Measurements from ENCODE around the gene OR2F1. TPM values are rescaled to one million over a fixed set of nuclear protein-coding genes. Genes with fewer than 3 reads are reported as not detected.

The OR2F1 gene
- total RNA-seq, 2 donors from 2014 or later: not detected

GRCh38 chr7:143987513-143987912 lies 32.9 kb downstream of the OR2F1 start:
- H3K27me3 ChIP-seq: no peaks in the 10 kb centered on the region
- no peaks in the 10 kb centered on the region for H3K9me3 ChIP-seq
- H3K36me3 ChIP-seq (replicated peaks in 1 of 2; ENCODE audit: insufficient read depth in 1 of 2, low read depth in 2 of 2): no peaks in the 10 kb centered on the region
- no peaks in the 10 kb centered on the region for H3K4me1 ChIP-seq
- TF ChIP-seq, protein P1, sequence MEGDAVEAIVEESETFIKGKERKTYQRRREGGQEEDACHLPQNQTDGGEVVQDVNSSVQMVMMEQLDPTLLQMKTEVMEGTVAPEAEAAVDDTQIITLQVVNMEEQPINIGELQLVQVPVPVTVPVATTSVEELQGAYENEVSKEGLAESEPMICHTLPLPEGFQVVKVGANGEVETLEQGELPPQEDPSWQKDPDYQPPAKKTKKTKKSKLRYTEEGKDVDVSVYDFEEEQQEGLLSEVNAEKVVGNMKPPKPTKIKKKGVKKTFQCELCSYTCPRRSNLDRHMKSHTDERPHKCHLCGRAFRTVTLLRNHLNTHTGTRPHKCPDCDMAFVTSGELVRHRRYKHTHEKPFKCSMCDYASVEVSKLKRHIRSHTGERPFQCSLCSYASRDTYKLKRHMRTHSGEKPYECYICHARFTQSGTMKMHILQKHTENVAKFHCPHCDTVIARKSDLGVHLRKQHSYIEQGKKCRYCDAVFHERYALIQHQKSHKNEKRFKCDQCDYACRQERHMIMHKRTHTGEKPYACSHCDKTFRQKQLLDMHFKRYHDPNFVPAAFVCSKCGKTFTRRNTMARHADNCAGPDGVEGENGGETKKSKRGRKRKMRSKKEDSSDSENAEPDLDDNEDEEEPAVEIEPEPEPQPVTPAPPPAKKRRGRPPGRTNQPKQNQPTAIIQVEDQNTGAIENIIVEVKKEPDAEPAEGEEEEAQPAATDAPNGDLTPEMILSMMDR (IDR thresholded peaks at IDR 0.05): no peak
- TF ChIP-seq POLR2A (IDR thresholded peaks at IDR 0.05): no peak
- no peak overlapping the region for H3K27ac ChIP-seq
- intact Hi-C loops (cut with DNase I): no loop called here
- H3K4me3 ChIP-seq: no peak overlapping the region
- no peak for DNase-seq
- ATAC-seq: no peak

DNA sequence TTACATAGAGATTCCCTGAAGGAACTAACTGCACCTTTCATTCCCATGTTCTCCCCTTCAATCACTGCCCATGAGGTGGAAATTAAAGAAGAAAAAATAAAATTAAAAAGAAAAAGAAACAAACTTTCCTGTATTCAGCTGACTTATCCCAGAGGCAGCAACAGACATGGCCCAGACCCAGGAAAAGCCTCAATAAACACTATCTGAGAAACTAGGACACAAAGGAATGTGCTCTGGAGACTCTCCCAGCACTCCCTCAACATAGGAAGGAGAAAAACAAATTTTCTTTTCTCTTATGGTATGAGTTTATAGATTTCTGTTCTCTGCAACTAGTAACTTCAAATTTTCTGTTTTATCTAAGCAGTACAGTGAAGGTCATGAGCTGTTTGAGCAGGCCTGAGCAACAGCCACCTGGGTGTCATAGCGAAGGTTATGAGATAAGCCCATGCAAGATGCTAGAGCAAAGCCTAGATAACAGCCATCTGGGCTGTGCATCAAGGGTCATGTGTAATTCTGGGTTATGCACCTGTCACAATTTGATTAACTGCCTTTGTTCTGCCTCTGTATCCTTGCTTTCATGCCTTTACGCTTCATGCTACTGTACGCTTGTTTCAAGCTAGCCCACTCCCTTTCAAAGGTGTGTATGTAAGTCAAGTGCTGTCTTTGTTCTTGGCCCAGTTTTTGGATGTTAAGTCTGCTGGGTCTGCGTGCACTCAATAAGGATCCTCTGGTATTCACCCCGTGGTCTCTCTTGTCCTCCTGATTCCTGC lies 34.5 kb downstream of the OR2F1 start:
- no peak for TF ChIP-seq POLR2A (IDR thresholded peaks at IDR 0.05)
- TF ChIP-seq, protein P1 (IDR thresholded peaks at IDR 0.05): no peak
- Histone ChIP-seq H3K36me3 (replicated peaks in 1 of 2; ENCODE audit: insufficient read depth in 1 of 2, low read depth in 2 of 2) (no peaks in the 10 kb centered on the region), H3K27ac (no peak overlapping the region), H3K9me3 (no peaks in the 10 kb centered on the region), H3K27me3 (no peaks in the 10 kb centered on the region), H3K4me3 (no peak overlapping the region), H3K4me1 (no peaks in the 10 kb centered on the region)
- WGBS, 2 donors: 73 to 75% methylated on average over 5 of the region's 5 CpGs
- intact Hi-C loops (cut with DNase I): no loop called here
- ATAC-seq (no peak), DNase-seq (peak in 1 of 4 donors; percentile 11)

- intact Hi-C loops (cut with DNase I): no loop called here
- Histone ChIP-seq H3K4me3 (no peak overlapping the region), H3K9me3 (no peaks in the 10 kb centered on the region), H3K27ac (no peak overlapping the region), H3K36me3 (replicated peaks in 1 of 2; ENCODE audit: insufficient read depth in 1 of 2, low read depth in 2 of 2) (no peaks in the 10 kb centered on the region), H3K4me1 (no peaks in the 10 kb centered on the region), H3K27me3 (no peaks in the 10 kb centered on the region)
- no peak for ATAC-seq
- TF ChIP-seq, protein P1 (IDR thresholded peaks at IDR 0.05): no peak
- no peak for TF ChIP-seq POLR2A (IDR thresholded peaks at IDR 0.05)
- DNase-seq: no peak
Observed at GRCh38 chr7:143992670-143993069, 38.0 kb downstream of the OR2F1 start.

DNA sequence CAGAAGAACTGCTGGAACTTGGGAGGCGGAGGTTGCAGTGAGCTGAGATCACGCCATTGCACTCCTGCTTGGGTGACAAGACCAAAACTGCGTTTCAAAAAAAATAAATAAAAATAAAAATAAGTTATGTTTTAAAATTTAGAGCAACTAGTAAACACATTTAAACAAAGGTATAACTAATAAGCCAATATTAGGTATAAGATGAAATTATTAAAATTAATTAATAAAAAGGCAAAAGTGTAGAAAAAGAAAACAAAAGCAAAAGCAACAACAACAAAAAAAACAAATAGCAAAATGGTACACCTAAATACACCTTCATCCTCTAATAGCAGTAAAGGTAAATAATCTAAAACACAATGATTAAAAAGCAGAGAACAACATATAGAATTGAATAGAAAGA lies 39.3 kb downstream of the OR2F1 start:
- Histone ChIP-seq H3K9me3 (no peaks in the 10 kb centered on the region), H3K4me1 (peaks cover 5% of the 10 kb centered on the region), H3K4me3 (no peak overlapping the region), H3K27ac (no peak overlapping the region), H3K36me3 (replicated peaks in 1 of 2; ENCODE audit: insufficient read depth in 1 of 2, low read depth in 2 of 2) (no peaks in the 10 kb centered on the region), H3K27me3 (no peaks in the 10 kb centered on the region)
- intact Hi-C loops (cut with DNase I): no loop called here
- ATAC-seq (no peak), DNase-seq (no peak)
- WGBS, 2 donors: 88 to 89% methylated on average over 3 of the region's 3 CpGs
- TF ChIP-seq, protein P1 (IDR thresholded peaks at IDR 0.05): no peak
- no peak for TF ChIP-seq POLR2A (IDR thresholded peaks at IDR 0.05)

DNA sequence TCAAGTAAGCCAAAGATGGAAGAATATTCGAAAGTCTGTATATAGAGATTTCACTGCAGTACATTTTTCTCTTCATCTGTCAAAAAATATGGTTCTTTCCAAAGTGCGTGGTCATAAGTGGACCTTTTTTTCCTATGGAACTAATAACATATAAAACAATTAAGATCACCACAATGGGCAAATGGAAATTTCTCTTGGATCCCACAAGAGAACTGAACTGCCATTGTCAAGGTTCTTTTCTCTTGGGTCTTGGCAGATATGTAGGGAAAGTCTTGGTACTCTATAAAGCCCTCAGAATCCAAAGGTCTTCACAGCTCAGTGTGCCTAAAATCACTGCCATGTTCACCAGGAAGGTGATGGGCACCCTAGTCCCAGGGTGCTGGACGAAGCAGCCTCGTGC lies 45.4 kb downstream of the OR2F1 start, which contains the start of gene OR6B1:
TSS of gene OR6B1 (plus strand) at position 301 of the 400 bp plus-strand sequence. CDS start 3,677 bp downstream, outside the sequence.
- Histone ChIP-seq H3K27ac (no peak within 1 kb of the TSS), H3K27me3 (no peaks in the 10 kb centered on the region), H3K9me3 (no peaks in the 10 kb centered on the region), H3K36me3 (replicated peaks in 1 of 2; ENCODE audit: insufficient read depth in 1 of 2, low read depth in 2 of 2) (no peaks in the 10 kb centered on the region), H3K4me3 (no peak within 1 kb of the TSS), H3K4me1 (peaks cover 5% of the 10 kb centered on the region)
- 86 to 88% methylated on average over 4 of the region's 4 CpGs for WGBS, 2 donors
- ATAC-seq: no peak
- intact Hi-C loops (cut with DNase I): no loop called here
- no peak for TF ChIP-seq POLR2A (IDR thresholded peaks at IDR 0.05)
- TF ChIP-seq, protein P1 (IDR thresholded peaks at IDR 0.05): no peak
- no peak for DNase-seq
